Mesenchymal stem cell (in vitro differentiated cells and primary cell): ENCODE data around the gene MAPK10.

Experiments used
- DNase-seq: peaks from one replicate; pipeline ENCODE4 v3.0.0-alpha.2; 2013
- H2AFZ ChIP-seq: one replicate; pipeline ENCODE4 v1.6.1; 2013; ENCODE audit warnings: low read depth, mild to moderate bottlenecking, control low read depth, inconsistent platforms, low read length, moderate library complexity
- H2AK5ac ChIP-seq: 2 replicates; pipeline ENCODE4 v1.6.1; 2013; ENCODE audit warnings: low read length, moderate library complexity, mild to moderate bottlenecking, inconsistent platforms; ENCODE audit not compliant: severe bottlenecking
- H2BK120ac ChIP-seq: one replicate; pipeline ENCODE4 v1.6.1; 2013; ENCODE audit warnings: low read depth, mild to moderate bottlenecking, inconsistent platforms, low read length, moderate library complexity
- H2BK12ac ChIP-seq, 2 experiments: one replicate each; pipeline ENCODE4 v1.6.1; 2013; ENCODE audit warnings: inconsistent platforms in 2 of 2, low read length in 2 of 2, mild to moderate bottlenecking in 2 of 2, moderate library complexity in 2 of 2, control low read depth in 1 of 2
- H2BK15ac ChIP-seq: one replicate; pipeline ENCODE4 v1.6.1; 2013; ENCODE audit warnings: mild to moderate bottlenecking, low read depth, inconsistent platforms; ENCODE audit not compliant: poor library complexity, severe bottlenecking
- H2BK5ac ChIP-seq: 2 replicates; pipeline ENCODE4 v1.6.1; 2013; ENCODE audit warnings: low read depth, mild to moderate bottlenecking, low read length, control low read depth, inconsistent platforms; ENCODE audit not compliant: poor library complexity, severe bottlenecking
- H3K14ac ChIP-seq, 2 experiments: one replicate each; pipeline ENCODE4 v1.6.1; 2013; ENCODE audit warnings: inconsistent platforms in 2 of 2, low read length in 2 of 2, control low read depth in 1 of 2, mild to moderate bottlenecking in 1 of 2, moderate library complexity in 1 of 2
- H3K18ac ChIP-seq, 2 experiments: one replicate each; pipeline ENCODE4 v1.6.1; 2013; ENCODE audit warnings: inconsistent platforms in 2 of 2, low read length in 2 of 2, control low read depth in 1 of 2, low read depth in 1 of 2, mild to moderate bottlenecking in 1 of 2
- H3K23ac ChIP-seq, 2 experiments: one replicate each; pipeline ENCODE4 v1.6.1; 2013; ENCODE audit warnings: inconsistent platforms in 2 of 2, low read length in 2 of 2, mild to moderate bottlenecking in 2 of 2, moderate library complexity in 2 of 2, control low read depth in 1 of 2
- H3K27ac ChIP-seq: 2 replicates; pipeline ENCODE4 v1.5.1; 2013; ENCODE audit warnings: mild to moderate bottlenecking, moderate library complexity, low read length, control low read depth, inconsistent platforms; ENCODE audit not compliant: poor library complexity, severe bottlenecking
- H3K27me3 ChIP-seq, 2 experiments: 2 replicates each; pipeline versions ENCODE4 v1.6.1 to v1.7.0; 2013; ENCODE audit warnings: low read length in 2 of 2, mild to moderate bottlenecking in 2 of 2, moderate library complexity in 2 of 2, control low read depth in 1 of 2, inconsistent platforms in 1 of 2; ENCODE audit not compliant: control insufficient read depth in 1 of 2, insufficient read depth in 1 of 2
- H3K36me3 ChIP-seq, 2 experiments: 2 replicates each; pipeline versions ENCODE4 v1.6.1 to v1.7.0; 2013; ENCODE audit warnings: low read length in 2 of 2, control low read depth in 1 of 2, inconsistent platforms in 1 of 2, low read depth in 1 of 2, mild to moderate bottlenecking in 1 of 2; ENCODE audit not compliant: insufficient read depth in 2 of 2, control insufficient read depth in 1 of 2
- H3K4ac ChIP-seq, 2 experiments: one replicate each; pipeline ENCODE4 v1.6.1; 2013; ENCODE audit warnings: inconsistent platforms in 2 of 2, low read length in 2 of 2, mild to moderate bottlenecking in 2 of 2, moderate library complexity in 2 of 2, control low read depth in 1 of 2, low read depth in 1 of 2
- H3K4me1 ChIP-seq: 2 replicates; pipeline ENCODE4 v1.6.1; 2013; ENCODE audit warnings: low read depth, low read length, control low read depth; ENCODE audit not compliant: control insufficient read depth, insufficient read depth
- H3K4me2 ChIP-seq: 2 replicates; pipeline ENCODE4 v1.6.1; 2013; ENCODE audit warnings: low read length, mild to moderate bottlenecking, inconsistent platforms; ENCODE audit not compliant: poor library complexity, severe bottlenecking
- H3K4me3 ChIP-seq, 2 experiments: 2 replicates each; pipeline versions ENCODE4 v1.5.1 to v1.7.0; 2013; ENCODE audit warnings: low read length in 2 of 2, mild to moderate bottlenecking in 2 of 2, control low read depth in 1 of 2, low read depth in 1 of 2; ENCODE audit not compliant: insufficient read depth in 1 of 2
- H3K79me1 ChIP-seq: replicated peaks from 2 replicates; pipeline ENCODE4 v1.6.1; 2013; ENCODE audit warnings: mild to moderate bottlenecking, control low read depth, low read length, inconsistent platforms; ENCODE audit not compliant: poor library complexity, severe bottlenecking
- H3K9ac ChIP-seq: 2 replicates; pipeline ENCODE4 v1.7.0; 2013; ENCODE audit warnings: mild to moderate bottlenecking, low read length, moderate library complexity
- H3K9me3 ChIP-seq: 2 replicates; pipeline ENCODE4 v1.7.0; 2013; ENCODE audit warnings: mild to moderate bottlenecking, low read length; ENCODE audit not compliant: control insufficient read depth
- H4K8ac ChIP-seq: one replicate; pipeline ENCODE4 v1.6.1; 2013; ENCODE audit warnings: inconsistent platforms, mild to moderate bottlenecking, low read length, moderate library complexity
- H4K91ac ChIP-seq: one replicate; pipeline ENCODE4 v1.6.1; 2013; ENCODE audit warnings: mild to moderate bottlenecking, low read length, inconsistent platforms
- WGBS: methylation state at CpG from one replicate; pipeline ENCODE4 v1.1.7; 2013; ENCODE audit warnings: mixed read lengths; 5-methylcytosine and 5-hydroxymethylcytosine counted together

The MAPK10 gene

GRCh38 chr4:86338521-86338920, 21.3 kb downstream of the MAPK10 start:
- no peak overlapping the region for H3K4ac ChIP-seq
- peaks cover 1% of the 10 kb centered on the region for H3K4me1 ChIP-seq
- peak overlapping the region in 1 of 2 experiments; percentile 26 for H3K18ac ChIP-seq
- H2BK5ac ChIP-seq, result no peak overlapping the region
- peak overlapping the region in 1 of 2 experiments; percentile 14 for H2BK12ac ChIP-seq
- H3K14ac ChIP-seq, result no peak overlapping the region
- DNase-seq, result no peak
- no peak overlapping the region for H4K8ac ChIP-seq
- no peak overlapping the region for H3K4me2 ChIP-seq
- no peak overlapping the region for H2BK15ac ChIP-seq
- no peaks in the 10 kb centered on the region for H3K27me3 ChIP-seq
- 25% methylated on average over 1 of the region's 3 CpGs for WGBS
- H2AFZ ChIP-seq, result no peak overlapping the region
- H3K79me1 ChIP-seq, result no peaks in the 10 kb centered on the region
- no peak overlapping the region for H3K23ac ChIP-seq
- peak overlapping the region in 1 of 2 experiments; percentile 30 for H3K4me3 ChIP-seq
- no peaks in the 10 kb centered on the region for H3K36me3 ChIP-seq
- H2AK5ac ChIP-seq, result peak overlapping the region; percentile 73
- peak overlapping the region; percentile 65 for H3K9ac ChIP-seq
- H3K27ac ChIP-seq, result peak overlapping the region; percentile 54
- peak overlapping the region; percentile 50 for H2BK120ac ChIP-seq
- no peaks in the 10 kb centered on the region for H3K9me3 ChIP-seq
- peak overlapping the region; percentile 2 for H4K91ac ChIP-seq

GRCh38 chr4:86334020-86334750, 25.7 kb downstream of the MAPK10 start:
- Histone ChIP-seq H2AK5ac (no peak overlapping the region), H3K79me1 (no peaks in the 10 kb centered on the region), H3K27ac (no peak overlapping the region), H3K27me3 (no peaks in the 10 kb centered on the region), H3K4me1 (peaks cover 1% of the 10 kb centered on the region), H3K23ac (no peak overlapping the region), H3K18ac (peak overlapping the region in 1 of 2 experiments; percentile 54), H3K4me3 (no peak overlapping the region), H3K9me3 (no peaks in the 10 kb centered on the region), H2BK12ac (no peak overlapping the region), H3K14ac (no peak overlapping the region), H3K4me2 (no peak overlapping the region), H4K8ac (no peak overlapping the region), H4K91ac (peak overlapping the region; percentile 23), H3K36me3 (no peaks in the 10 kb centered on the region), H2AFZ (no peak overlapping the region), H2BK15ac (no peak overlapping the region), H2BK5ac (no peak overlapping the region), H2BK120ac (no peak overlapping the region), H3K4ac (peak overlapping the region in 1 of 2 experiments; percentile 35), H3K9ac (no peak overlapping the region)
- WGBS, result 85% methylated on average over 2 of the region's 2 CpGs
- no peak for DNase-seq

GRCh38 chr4:86333236-86333635, 26.6 kb downstream of the MAPK10 start:
- Histone ChIP-seq H3K4me2 (no peak overlapping the region), H3K36me3 (no peaks in the 10 kb centered on the region), H3K18ac (no peak overlapping the region), H4K91ac (no peak overlapping the region), H3K4me3 (no peak overlapping the region), H2BK12ac (no peak overlapping the region), H3K14ac (no peak overlapping the region), H3K27me3 (no peaks in the 10 kb centered on the region), H3K27ac (no peak overlapping the region), H4K8ac (no peak overlapping the region), H3K79me1 (no peaks in the 10 kb centered on the region), H2AFZ (no peak overlapping the region), H3K23ac (no peak overlapping the region), H2BK15ac (no peak overlapping the region), H3K4me1 (no peaks in the 10 kb centered on the region), H2AK5ac (no peak overlapping the region), H3K4ac (no peak overlapping the region), H3K9ac (no peak overlapping the region), H2BK5ac (no peak overlapping the region), H2BK120ac (no peak overlapping the region), H3K9me3 (no peaks in the 10 kb centered on the region)
- DNase-seq, result no peak
- WGBS, result 0% methylated on average over 1 of the region's 1 CpG

- Histone ChIP-seq H2AFZ (no peak overlapping the region), H3K36me3 (no peaks in the 10 kb centered on the region), H3K4ac (no peak overlapping the region), H2BK120ac (no peak overlapping the region), H3K4me2 (no peak overlapping the region), H3K4me1 (no peaks in the 10 kb centered on the region), H3K27me3 (no peaks in the 10 kb centered on the region), H2BK5ac (no peak overlapping the region), H3K14ac (no peak overlapping the region), H3K9me3 (no peaks in the 10 kb centered on the region), H3K18ac (no peak overlapping the region), H3K79me1 (no peaks in the 10 kb centered on the region), H3K9ac (no peak overlapping the region), H4K8ac (no peak overlapping the region), H3K4me3 (no peak overlapping the region), H3K27ac (no peak overlapping the region), H2AK5ac (no peak overlapping the region), H2BK15ac (no peak overlapping the region), H3K23ac (no peak overlapping the region), H2BK12ac (no peak overlapping the region), H4K91ac (no peak overlapping the region)
- WGBS, result 51% methylated on average over 3 of the region's 5 CpGs
- no peak for DNase-seq
Observed at GRCh38 chr4:86330961-86331742, 28.7 kb downstream of the MAPK10 start.
